Measurements from ENCODE around the gene SNX15.
"Not testable (repeated sequence)": the region's sequence is repeated elsewhere in the genome, so short reads cannot be mapped to it uniquely, and the experiment has no call there.

The SNX15 gene

GRCh38 chr11:65016705-65017104 lies 10.5 kb upstream of the SNX15 start:
- DNase-seq, result no peak

- no peak for DNase-seq
These were observed 9.3 kb upstream of the SNX15 start for GRCh38 chr11:65017937-65018336.

- no peak for DNase-seq
These were observed 7.4 kb upstream of the SNX15 start for GRCh38 chr11:65019824-65020223.

- DNase-seq, result no peak
These were observed 6.2 kb upstream of the SNX15 start for GRCh38 chr11:65021003-65021402.

GRCh38 chr11:65021509-65021908 lies 5.7 kb upstream of the SNX15 start:
- no peak for DNase-seq

- DNase-seq, result not testable (repeated sequence)
These were observed 3.7 kb upstream of the SNX15 start for GRCh38 chr11:65023502-65023901.

- DNase-seq, result no peak
These were observed 429 bp upstream of the SNX15 start for GRCh38 chr11:65026810-65027209.

GRCh38 chr11:65032216-65032615 lies 5.0 kb downstream of the SNX15 start:
- no peak for DNase-seq

- no peak for DNase-seq
These were observed 7.2 kb downstream of the SNX15 start for GRCh38 chr11:65034423-65034822.

- DNase-seq, result no peak
These were observed 8.3 kb downstream of the SNX15 start for GRCh38 chr11:65035579-65035978.

- DNase-seq, result no peak
These were observed 9.7 kb downstream of the SNX15 start for GRCh38 chr11:65036931-65037330.

- DNase-seq, result no peak
These were observed 13.2 kb downstream of the SNX15 start for GRCh38 chr11:65040520-65040846.

- peak; percentile 98 to 99 for DNase-seq
These were observed 13.8 kb downstream of the SNX15 start, which contains the start of gene SAC3D1 for GRCh38 chr11:65040847-65041622. Gene SAC3D1, plus strand, starts transcription at chr11:65041210. Its CDS starts 83 bp downstream, at chr11:65041293.

- no peak for DNase-seq
These were observed 15.7 kb downstream of the SNX15 start for GRCh38 chr11:65042891-65043290.

- DNase-seq, result no peak
These were observed 16.8 kb downstream of the SNX15 start for GRCh38 chr11:65043881-65044501.

- no peak for DNase-seq
These were observed 17.8 kb downstream of the SNX15 start for GRCh38 chr11:65045061-65045460.

- DNase-seq, result no peak
These were observed 18.5 kb downstream of the SNX15 start for GRCh38 chr11:65045728-65046127.

GRCh38 chr11:65047581-65048422 lies 20.6 kb downstream of the SNX15 start:
- DNase-seq, result no peak

- no peak for DNase-seq
These were observed 24.2 kb downstream of the SNX15 start for GRCh38 chr11:65051398-65051858.

GRCh38 chr11:65053827-65054508 lies 26.7 kb downstream of the SNX15 start:
- DNase-seq, result no peak

GRCh38 chr11:65055538-65055937 lies 28.3 kb downstream of the SNX15 start:
- DNase-seq, result no peak

- DNase-seq, result no peak
These were observed 29.8 kb downstream of the SNX15 start for GRCh38 chr11:65056999-65057398.

- DNase-seq, result no peak
These were observed 30.3 kb downstream of the SNX15 start for GRCh38 chr11:65057526-65057925.
